Tibial nerve (tissue), 4 donors: ENCODE measurements around the gene CDC42SE2.

Source experiments
- EP300 ChIP-seq, 2 donors: sonication (generic); formaldehyde crosslinking; IDR thresholded peaks; one replicate each; pipeline ENCODE4 v1.6.1; 2017; ENCODE audit warnings: antibody characterized with exemption in 2 of 2, mild to moderate bottlenecking in 1 of 2
- POLR2A ChIP-seq, 2 donors: fragments of 450-650 bp; IDR thresholded peaks; one replicate each; pipeline ENCODE4 v1.6.1; 2017; ENCODE audit warnings: antibody characterized with exemption in 2 of 2, mild to moderate bottlenecking in 2 of 2, moderate library complexity in 2 of 2
- TF ChIP-seq, protein P1 (sequence below), 5 experiments: fragments of 200-600 bp in 3 of 5; fragments of 450-650 bp in 2 of 5; sonication (generic) in 3 of 5; IDR thresholded peaks; one replicate each; pipeline ENCODE4 v1.5.1; 2016 to 2019; ENCODE audit warnings: antibody characterized with exemption in 5 of 5, mild to moderate bottlenecking in 3 of 5, moderate library complexity in 2 of 5

DNA sequence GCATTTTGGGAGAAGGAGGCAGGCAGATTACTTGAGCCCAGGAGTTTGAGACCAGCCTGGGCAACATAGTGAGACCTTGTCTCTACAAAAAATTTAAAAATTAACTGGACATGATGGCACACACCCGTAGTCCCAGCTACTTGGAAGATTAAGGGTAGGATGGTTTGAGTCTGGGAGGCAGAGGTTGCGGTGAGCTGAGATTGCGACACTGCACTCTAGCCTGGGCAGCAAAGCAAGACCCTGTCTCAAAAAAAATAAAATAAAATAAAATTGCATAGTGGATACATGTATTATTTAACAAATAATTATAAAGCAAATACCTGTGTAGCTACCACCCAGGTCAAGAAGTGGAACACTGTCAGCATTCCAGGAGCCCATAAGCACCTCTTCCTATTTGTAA lies 90.1 kb downstream of the CDC42SE2 start:
- TF ChIP-seq, protein P1, sequence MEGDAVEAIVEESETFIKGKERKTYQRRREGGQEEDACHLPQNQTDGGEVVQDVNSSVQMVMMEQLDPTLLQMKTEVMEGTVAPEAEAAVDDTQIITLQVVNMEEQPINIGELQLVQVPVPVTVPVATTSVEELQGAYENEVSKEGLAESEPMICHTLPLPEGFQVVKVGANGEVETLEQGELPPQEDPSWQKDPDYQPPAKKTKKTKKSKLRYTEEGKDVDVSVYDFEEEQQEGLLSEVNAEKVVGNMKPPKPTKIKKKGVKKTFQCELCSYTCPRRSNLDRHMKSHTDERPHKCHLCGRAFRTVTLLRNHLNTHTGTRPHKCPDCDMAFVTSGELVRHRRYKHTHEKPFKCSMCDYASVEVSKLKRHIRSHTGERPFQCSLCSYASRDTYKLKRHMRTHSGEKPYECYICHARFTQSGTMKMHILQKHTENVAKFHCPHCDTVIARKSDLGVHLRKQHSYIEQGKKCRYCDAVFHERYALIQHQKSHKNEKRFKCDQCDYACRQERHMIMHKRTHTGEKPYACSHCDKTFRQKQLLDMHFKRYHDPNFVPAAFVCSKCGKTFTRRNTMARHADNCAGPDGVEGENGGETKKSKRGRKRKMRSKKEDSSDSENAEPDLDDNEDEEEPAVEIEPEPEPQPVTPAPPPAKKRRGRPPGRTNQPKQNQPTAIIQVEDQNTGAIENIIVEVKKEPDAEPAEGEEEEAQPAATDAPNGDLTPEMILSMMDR (IDR thresholded peaks at IDR 0.05): no peak
- TF ChIP-seq EP300 (IDR thresholded peaks at IDR 0.05): no peak
- no peak for TF ChIP-seq POLR2A (IDR thresholded peaks at IDR 0.05)
